HG03103 (cell line): ENCODE measurements around the gene IL17RE.
"Not testable (repeated sequence)": the region's sequence is repeated elsewhere in the genome, so short reads cannot be mapped to it uniquely, and the experiment has no call there.

Source experiments
- ATAC-seq: cut with Tn5 transposase; IDR thresholded peaks from one replicate; pipeline ENCODE4 v1.9.1; 2021; ENCODE audit warnings: low read depth; ENCODE audit not compliant: unreplicated experiment

The IL17RE gene

DNA sequence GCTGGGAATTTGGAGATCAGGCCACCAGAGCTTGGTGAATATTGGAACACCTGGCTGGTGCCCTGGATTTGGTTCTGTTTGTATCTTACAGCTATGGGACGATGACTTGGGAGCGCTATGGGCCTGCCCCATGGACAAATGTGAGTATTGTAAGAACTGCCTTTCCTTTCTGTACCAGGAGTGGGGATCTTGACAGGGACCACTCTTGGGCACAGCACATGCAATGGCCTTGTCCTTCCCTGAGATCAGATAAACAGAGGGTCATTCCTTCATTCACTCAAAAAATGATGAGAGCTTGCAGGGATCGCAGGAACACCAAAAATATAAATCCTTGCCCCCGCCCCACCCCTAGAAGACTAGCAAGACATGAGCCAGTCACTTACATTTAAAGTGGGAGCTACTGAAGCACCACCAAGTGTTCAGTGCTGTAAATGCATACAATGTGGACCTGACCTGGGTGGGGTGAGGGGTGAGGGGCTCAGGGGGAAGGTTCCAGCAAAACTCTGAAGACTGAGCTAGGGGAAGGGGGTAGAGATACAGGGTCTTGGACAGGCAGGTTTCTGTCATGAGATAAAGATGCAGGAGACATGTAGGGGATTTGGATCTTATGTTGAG, 28.3 kb downstream of the IL17RE start:
- no peak for ATAC-seq

DNA sequence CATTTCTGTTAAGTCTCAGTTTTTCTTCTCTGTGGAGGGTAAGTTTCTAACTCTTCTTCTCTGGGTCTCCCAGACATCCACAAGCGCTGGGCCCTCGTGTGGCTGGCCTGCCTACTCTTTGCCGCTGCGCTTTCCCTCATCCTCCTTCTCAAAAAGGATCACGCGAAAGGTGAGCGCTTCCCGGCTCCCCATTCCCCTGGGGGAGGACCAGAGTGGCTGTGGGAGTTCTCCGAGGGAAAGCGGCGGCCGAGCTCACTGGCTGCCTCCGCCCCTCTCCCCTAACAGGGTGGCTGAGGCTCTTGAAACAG, 29.8 kb downstream of the IL17RE start:
- ATAC-seq, result no peak

- peak; percentile 57 for ATAC-seq
These were observed 30.4 kb downstream of the IL17RE start for GRCh38 chr3:9932843-9933560.

DNA sequence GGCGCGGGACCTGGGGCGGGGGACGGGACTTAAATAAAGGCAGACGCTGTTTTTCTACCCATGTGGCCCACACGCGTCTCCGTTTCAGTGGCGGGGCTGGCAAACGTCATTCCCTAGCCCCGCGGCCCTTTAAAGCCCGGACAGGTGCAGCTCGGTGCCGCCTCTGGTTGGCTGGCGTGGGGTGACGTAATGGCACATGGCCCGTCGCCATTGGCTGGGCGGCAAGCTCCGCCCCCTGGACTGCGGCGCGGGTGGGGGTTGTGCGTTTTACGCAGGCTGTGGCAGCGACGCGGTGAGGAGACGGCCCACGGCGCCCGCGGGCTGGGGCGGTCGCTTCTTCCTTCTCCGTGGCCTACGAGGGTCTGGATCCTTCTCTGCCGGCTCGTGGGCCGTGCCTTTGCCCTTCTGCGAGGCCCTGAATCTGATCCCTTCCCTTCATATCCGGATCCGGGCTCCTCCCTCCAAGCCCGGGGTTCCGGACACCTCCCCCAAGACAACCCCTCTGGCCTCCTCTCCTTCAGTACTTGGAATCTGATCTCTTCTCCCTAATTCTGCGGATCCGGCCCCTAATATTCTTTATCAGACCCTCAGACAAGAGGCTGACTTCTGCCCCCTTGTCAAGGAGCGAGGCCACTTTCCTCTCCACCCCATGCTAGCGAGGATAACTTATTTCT, 31.1 kb downstream of the IL17RE start, which contains the start of gene CRELD1:
TSS of gene CRELD1 (plus strand) at position 274 of the 674 bp plus-strand sequence. CDS start 605 bp downstream, outside the sequence.
- ATAC-seq, result peak; percentile 67

DNA sequence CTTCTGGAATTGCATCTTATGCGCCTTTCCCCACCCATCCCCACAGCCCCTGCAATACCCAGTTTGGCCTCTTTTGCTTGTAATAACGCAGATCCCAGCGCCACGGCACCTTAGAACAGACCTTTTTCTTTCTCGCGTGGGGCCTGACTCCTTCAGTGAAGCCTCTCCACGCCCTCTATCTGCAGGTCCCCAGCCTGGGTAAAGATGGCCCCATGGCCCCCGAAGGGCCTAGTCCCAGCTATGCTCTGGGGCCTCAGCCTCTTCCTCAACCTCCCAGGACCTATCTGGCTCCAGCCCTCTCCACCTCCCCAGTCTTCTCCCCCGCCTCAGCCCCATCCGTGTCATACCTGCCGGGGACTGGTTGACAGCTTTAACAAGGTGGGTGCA, 31.6 kb downstream of the IL17RE start:
- no peak for ATAC-seq

DNA sequence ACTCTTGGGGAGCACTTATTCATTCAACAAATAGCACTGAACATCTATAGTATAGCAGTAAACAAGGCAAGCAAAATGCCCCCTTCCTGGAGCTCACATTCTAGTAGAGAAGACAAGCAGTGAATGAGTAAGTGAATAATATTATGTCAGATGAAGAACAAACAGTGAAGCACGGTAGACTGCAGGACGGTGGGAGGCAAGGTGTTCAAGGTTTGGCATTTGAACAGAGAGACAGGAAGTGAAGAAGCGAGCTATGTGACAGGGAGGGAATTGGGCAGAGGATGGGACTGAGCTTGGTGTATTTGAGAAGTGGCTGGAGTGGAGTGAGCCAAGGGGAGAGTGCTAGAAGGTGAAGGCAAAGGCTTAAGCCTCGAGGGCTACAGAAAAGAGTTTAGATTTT, 32.3 kb downstream of the IL17RE start:
- no peak for ATAC-seq

DNA sequence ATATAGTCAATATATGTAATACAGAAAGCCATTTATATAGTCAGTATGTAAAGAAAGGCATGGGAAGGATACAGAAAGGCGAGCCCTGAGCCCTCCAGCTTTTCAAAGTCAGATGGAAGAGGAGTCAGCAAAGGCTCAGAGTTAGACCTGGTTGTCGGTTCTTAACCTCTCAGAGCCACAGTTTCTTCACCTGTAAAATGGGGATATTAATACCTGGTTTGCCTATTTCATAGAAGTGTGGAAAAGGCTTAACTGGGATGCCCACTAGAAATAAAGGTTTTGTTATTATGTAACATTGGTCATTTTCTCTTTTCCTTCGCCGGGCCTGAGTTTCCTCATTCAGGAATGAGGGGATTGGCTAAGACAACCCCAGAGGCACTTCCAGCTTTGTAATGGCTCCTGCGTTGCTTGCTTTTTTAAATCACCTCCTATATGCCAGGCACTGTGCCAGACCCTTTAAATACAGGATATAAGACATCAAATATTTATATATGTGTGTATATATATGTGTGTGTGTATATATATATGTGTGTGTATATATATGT, 33.4 kb downstream of the IL17RE start:
- no peak for ATAC-seq

DNA sequence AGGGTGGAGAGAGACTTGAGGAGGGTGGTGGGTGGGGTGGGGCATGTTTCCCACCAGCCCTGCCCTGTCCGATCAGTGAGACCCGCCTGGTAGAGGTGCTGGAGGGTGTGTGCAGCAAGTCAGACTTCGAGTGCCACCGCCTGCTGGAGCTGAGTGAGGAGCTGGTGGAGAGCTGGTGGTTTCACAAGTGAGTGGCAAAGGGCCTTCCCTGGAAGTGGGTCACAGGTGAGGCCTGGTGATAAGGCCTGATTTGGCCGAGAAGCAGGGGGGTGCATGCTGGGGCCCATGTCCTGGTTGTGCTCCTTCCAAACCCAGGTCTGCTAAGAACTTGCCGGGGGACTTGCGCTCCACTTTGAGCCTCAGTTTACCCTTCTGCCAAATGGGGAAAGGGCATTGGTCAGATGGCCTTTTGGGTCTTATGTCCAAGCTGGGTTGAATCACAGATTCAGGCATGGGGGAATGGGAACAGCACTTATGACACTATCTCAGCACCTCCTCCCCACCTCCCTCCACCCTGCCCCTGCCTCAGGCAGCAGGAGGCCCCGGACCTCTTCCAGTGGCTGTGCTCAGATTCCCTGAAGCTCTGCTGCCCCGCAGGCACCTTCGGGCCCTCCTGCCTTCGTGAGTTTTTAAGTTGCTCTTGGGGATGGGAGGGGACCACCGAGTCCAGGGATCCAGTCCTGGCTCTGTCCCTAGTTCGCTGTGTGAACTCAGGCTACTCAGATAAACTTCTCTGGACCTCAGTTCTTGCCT, 35.0 kb downstream of the IL17RE start:
- ATAC-seq, result no peak

DNA sequence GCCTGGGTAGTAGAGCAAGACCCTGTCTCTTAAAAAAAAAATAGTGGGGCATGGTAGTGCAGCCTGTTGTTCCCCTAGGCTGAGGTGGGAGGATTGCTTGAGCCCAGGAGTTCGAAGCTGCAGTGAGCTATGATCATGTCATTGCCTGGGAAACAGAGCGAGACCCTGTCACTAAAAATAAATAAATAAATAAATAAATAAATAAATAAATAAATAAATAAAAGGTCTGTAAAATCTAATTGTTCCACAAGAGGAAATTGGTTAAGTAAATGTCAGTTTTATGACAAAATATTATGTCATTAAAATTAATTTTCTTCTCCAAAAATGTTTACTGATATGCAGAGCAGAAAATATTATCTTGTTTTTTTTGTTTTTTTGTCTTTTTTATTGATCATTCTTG, 36.3 kb downstream of the IL17RE start:
- no peak for ATAC-seq

DNA sequence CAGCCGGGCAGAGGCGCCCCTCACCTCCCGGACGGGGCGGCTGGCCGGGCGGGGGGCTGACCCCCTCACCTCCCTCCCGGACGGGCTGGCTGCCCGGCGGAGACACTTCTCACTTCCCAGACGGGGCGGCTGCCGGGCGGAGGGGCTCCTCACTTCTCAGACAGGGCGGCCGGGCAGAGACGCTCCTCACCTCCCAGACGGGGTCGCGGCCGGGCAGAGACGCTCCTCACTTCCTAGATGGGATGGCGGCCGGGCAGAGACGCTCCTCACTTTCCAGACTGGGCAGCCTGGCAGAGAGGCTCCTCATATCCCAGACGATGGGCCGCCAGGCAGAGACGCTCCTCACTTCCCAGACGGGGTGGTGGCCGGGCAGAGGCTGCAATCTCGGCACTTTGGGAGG, 37.3 kb downstream of the IL17RE start:
- ATAC-seq, result not testable (repeated sequence)

DNA sequence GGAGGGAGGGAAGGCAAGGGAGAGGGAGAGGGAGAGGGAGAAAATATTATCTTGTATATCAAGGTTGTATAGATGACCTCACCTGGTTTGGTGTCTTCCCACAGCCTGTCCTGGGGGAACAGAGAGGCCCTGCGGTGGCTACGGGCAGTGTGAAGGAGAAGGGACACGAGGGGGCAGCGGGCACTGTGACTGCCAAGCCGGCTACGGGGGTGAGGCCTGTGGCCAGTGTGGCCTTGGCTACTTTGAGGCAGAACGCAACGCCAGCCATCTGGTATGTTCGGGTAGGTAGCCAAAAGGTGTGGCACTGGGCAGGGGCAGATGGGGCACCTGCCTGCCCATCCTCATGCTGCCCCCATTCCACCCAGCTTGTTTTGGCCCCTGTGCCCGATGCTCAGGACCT, 38.1 kb downstream of the IL17RE start:
- ATAC-seq, result no peak

DNA sequence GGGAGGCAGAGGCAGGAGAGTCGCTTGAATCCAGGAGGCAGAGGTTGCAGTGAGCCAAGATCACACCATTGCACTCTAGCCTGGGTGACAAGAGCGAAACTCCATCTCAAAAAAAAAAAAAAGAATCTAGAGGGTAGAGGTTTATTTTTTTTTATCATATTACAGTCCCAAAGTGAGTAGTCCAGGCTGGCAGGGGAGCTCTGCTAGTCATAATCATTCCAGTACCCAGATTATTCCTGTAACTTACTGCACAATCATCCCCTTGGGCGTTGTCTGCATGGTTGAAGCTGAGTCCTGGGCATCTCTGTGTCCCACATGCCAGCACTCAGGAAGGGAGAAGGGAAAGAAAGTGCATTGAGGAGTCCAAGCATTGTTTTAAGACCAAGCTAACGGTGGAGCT, 39.5 kb downstream of the IL17RE start:
- ATAC-seq, result no peak

DNA sequence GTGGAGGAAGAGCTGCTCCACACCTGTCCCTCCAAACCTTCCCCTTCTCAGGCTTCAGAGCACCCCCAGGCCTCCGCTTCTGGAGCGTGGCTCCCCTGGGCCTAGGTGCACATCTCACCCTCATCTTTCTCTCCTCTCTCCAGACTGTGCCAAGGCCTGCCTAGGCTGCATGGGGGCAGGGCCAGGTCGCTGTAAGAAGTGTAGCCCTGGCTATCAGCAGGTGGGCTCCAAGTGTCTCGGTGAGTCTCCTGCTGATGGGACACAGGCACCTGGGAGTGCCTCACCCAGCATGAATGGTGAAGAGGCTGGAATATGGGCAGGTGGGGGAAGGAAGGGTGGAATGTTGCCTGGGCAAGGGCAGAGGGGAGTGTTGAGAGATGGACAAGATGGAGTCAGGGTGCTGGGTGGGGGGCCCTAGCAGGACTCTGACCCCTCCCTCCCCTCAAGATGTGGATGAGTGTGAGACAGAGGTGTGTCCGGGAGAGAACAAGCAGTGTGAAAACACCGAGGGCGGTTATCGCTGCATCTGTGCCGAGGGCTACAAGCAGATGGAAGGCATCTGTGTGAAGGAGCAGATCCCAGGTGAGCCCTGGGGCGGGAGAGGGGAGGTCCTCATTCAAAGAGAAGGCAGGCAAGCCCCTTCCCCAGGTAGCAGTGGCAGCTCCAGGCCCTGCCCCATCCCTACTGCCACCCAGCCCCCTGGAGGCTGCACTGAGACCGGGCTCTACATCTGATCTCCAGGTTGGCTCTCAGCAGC, 40.5 kb downstream of the IL17RE start:
- ATAC-seq, result no peak

DNA sequence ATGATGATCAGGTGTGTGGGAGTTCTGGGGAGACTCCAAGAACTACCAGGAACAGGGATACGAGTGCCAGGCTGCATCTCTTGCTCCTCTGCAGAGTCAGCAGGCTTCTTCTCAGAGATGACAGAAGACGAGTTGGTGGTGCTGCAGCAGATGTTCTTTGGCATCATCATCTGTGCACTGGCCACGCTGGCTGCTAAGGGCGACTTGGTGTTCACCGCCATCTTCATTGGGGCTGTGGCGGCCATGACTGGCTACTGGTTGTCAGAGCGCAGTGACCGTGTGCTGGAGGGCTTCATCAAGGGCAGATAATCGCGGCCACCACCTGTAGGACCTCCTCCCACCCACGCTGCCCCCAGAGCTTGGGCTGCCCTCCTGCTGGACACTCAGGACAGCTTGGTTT, 41.6 kb downstream of the IL17RE start:
- no peak for ATAC-seq

- ATAC-seq, result no peak
These were observed 42.7 kb downstream of the IL17RE start for GRCh38 chr3:9945358-9945757.

GRCh38 chr3:9946112-9947024, 43.7 kb downstream of the IL17RE start:
- ATAC-seq, result no peak

DNA sequence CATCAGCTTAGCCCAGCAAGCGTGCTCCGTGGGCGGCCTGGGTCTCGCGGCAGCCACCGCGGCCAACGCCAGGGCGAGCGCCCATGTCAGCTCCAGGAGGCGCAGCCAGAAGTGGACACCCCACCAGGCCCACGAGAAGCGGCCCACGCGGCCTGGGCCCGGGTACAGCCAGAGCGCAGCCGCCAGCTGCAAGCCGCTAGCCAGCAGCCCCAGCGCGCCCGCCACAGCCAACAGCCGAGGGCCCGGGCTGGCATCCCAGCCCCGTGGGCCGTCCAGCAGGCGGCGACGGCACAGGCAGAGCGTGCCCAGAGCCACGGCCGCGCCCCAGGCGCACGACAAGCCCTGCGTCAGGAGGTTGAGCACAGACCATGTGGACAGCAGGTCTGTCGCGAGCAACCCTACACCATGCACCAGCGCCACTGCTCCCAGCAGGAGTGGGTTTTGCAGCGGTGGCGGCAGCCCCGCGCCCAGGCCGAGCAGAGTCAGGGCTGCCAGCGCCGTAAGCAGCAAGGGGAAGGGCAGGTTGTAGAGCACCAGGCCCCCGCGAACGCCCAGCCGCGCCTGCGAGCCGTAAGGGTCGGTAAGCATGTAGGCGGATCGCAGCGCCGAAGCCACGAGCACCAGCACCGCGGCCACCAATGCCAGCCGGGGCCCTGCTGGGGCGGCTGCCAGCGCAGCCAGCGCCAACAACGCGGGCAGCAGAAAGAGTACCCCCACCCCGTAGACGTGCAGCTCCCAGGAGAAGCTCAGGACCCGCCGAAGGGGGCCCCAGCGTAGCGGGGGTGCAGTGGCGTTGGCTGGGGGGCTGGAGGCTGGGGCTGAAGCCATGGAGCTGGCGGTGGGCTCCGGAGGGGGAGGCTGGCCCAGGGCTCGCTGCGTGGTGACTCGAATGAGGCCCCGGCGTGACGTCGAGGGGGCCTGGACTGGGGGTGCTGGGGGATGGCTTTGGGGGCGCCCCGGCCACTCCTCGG, 44.7 kb downstream of the IL17RE start:
- no peak for ATAC-seq

GRCh38 chr3:9948586-9948985, 45.9 kb downstream of the IL17RE start:
- ATAC-seq, result no peak
